OCI-LY1 (cell line): Measurements from ENCODE around the gene KRTAP5-8.
"Not testable (repeated sequence)": the region's sequence is repeated elsewhere in the genome, so short reads cannot be mapped to it uniquely, and the experiment has no call there.

Experiments used
- H2AFZ ChIP-seq: fragments of 200-600 bp; sonication (generic), shearing (Covaris generic); 2 replicates; pipeline ENCODE4 v1.6.0; 2014; ENCODE audit warnings: antibody characterized with exemption, mild to moderate bottlenecking, low read length
- H3F3A ChIP-seq: fragments of 200-600 bp; sonication (generic), shearing (Covaris generic); 2 replicates; pipeline ENCODE4 v1.6.0; 2014; ENCODE audit warnings: mild to moderate bottlenecking, antibody characterized with exemption, low read length, moderate library complexity; ENCODE audit not compliant: insufficient read depth
- H3K27ac ChIP-seq: fragments of 200-600 bp; sonication (generic); 2 replicates; pipeline ENCODE4 v1.5.1; 2014; ENCODE audit warnings: low read length, mixed run types, mild to moderate bottlenecking, low read depth; ENCODE audit not compliant: poor library complexity, severe bottlenecking
- H3K27me3 ChIP-seq: fragments of 200-600 bp; sonication (generic); 2 replicates; pipeline ENCODE4 v1.6.0; 2014; ENCODE audit warnings: antibody characterized with exemption, mild to moderate bottlenecking, low read length, moderate library complexity; ENCODE audit not compliant: insufficient read depth
- H3K36me3 ChIP-seq: fragments of 200-600 bp; sonication (generic); 2 replicates; pipeline ENCODE4 v1.6.1; 2014; ENCODE audit warnings: mild to moderate bottlenecking, antibody characterized with exemption, low read length, moderate library complexity, mixed read lengths; ENCODE audit not compliant: insufficient read depth
- H3K4me1 ChIP-seq: fragments of 200-600 bp; sonication (generic); 2 replicates; pipeline ENCODE4 v1.5.1; 2014; ENCODE audit warnings: mild to moderate bottlenecking, low read length, moderate library complexity; ENCODE audit not compliant: insufficient read depth, severe bottlenecking
- H3K4me2 ChIP-seq: fragments of 200-600 bp; sonication (generic), shearing (Covaris generic); 2 replicates; pipeline ENCODE4 v1.6.1; 2014; ENCODE audit warnings: low read length
- H3K4me3 ChIP-seq: fragments of 200-600 bp; sonication (generic); 2 replicates; pipeline ENCODE4 v1.5.1; 2014; ENCODE audit warnings: low read length, low read depth, mild to moderate bottlenecking, mixed read lengths; ENCODE audit not compliant: poor library complexity, severe bottlenecking
- H3K79me2 ChIP-seq: fragments of 200-600 bp; shearing (Covaris generic); 2 replicates; pipeline ENCODE4 v1.6.1; 2016; ENCODE audit warnings: mixed run types, low read length, mixed read lengths; ENCODE audit not compliant: insufficient read depth
- H3K9ac ChIP-seq: fragments of 200-600 bp; sonication (generic), shearing (Covaris generic); 2 replicates; pipeline ENCODE4 v1.6.1; 2014; ENCODE audit warnings: mild to moderate bottlenecking, low read length, mixed read lengths
- H3K9me2 ChIP-seq: fragments of 200-600 bp; sonication (generic), shearing (Covaris generic); 2 replicates; pipeline ENCODE4 v1.6.1; 2014; ENCODE audit warnings: low read depth, mild to moderate bottlenecking, low read length, mixed read lengths
- H3K9me3 ChIP-seq: fragments of 200-600 bp; shearing (Covaris generic); 2 replicates; pipeline ENCODE4 v1.6.1; 2014; ENCODE audit warnings: low read length, mixed read lengths
- H4K20me1 ChIP-seq: fragments of 200-600 bp; sonication (generic), shearing (Covaris generic); 2 replicates; pipeline ENCODE4 v1.6.0; 2016; ENCODE audit warnings: mild to moderate bottlenecking, low read length; ENCODE audit not compliant: insufficient read depth
- CTCF ChIP-seq: fragments of 200-600 bp; sonication (generic), shearing (Covaris generic); IDR thresholded peaks from 2 replicates; pipeline ENCODE4 v1.5.1; 2017; ENCODE audit warnings: mild to moderate bottlenecking, antibody characterized with exemption, low read length, moderate library complexity, mixed read lengths
- EZH2 ChIP-seq: fragments of 200-600 bp; sonication (generic), shearing (Covaris generic); IDR thresholded peaks from 2 replicates; pipeline ENCODE4 v1.8.0; 2017; ENCODE audit warnings: borderline replicate concordance, mixed run types, mild to moderate bottlenecking, antibody characterized with exemption, low read length, moderate library complexity, mixed read lengths

Gene KRTAP5-8

GRCh38 chr11:71581826-71582225 is 44.0 kb downstream of the KRTAP5-8 start:
- Histone ChIP-seq H3K4me1 (no peaks in the 10 kb centered on the region), H4K20me1 (no peaks in the 10 kb centered on the region), H3K27ac (no peak overlapping the region), H3K4me2 (no peak overlapping the region), H3K9ac (no peak overlapping the region), H3K36me3 (no peaks in the 10 kb centered on the region), H3K9me3 (no peaks in the 10 kb centered on the region), H3K79me2 (no peaks in the 10 kb centered on the region), H3F3A (no peaks in the 10 kb centered on the region), H2AFZ (no peak overlapping the region), H3K4me3 (no peak overlapping the region), H3K27me3 (no peaks in the 10 kb centered on the region), H3K9me2 (no peaks in the 10 kb centered on the region)
- no peak for TF ChIP-seq EZH2
- no peak for TF ChIP-seq CTCF

- no peaks in the 10 kb centered on the region for H3K36me3 ChIP-seq
- no peaks in the 10 kb centered on the region for H3K9me3 ChIP-seq
- no peaks in the 10 kb centered on the region for H3K79me2 ChIP-seq
- no peak for TF ChIP-seq EZH2
- no peak for TF ChIP-seq CTCF
- H3K27ac ChIP-seq = no peak within 1 kb of the TSS
- no peaks in the 10 kb centered on the region for H4K20me1 ChIP-seq
- H3K9ac ChIP-seq = no peak within 1 kb of the TSS
- H2AFZ ChIP-seq = no peak within 1 kb of the TSS
- H3F3A ChIP-seq = no peaks in the 10 kb centered on the region
- no peaks in the 10 kb centered on the region for H3K9me2 ChIP-seq
- H3K4me3 ChIP-seq = no peak within 1 kb of the TSS
- H3K4me1 ChIP-seq = no peaks in the 10 kb centered on the region
- H3K4me2 ChIP-seq = no peak within 1 kb of the TSS
- no peaks in the 10 kb centered on the region for H3K27me3 ChIP-seq
Observed at GRCh38 chr11:71582309-71582895, 44.6 kb downstream of the KRTAP5-8 start, which contains the start of gene KRTAP5-11. KRTAP5-11 (minus strand) TSS chr11:71582875; CDS start chr11:71582837, 38 bp downstream.

GRCh38 chr11:71582969-71583368 is 45.1 kb downstream of the KRTAP5-8 start:
- not testable (repeated sequence) for H3K9me3 ChIP-seq, H3K9me2 ChIP-seq, H3K4me1 ChIP-seq, H3K27me3 ChIP-seq, H3F3A ChIP-seq, H3K36me3 ChIP-seq, H3K4me3 ChIP-seq, H3K4me2 ChIP-seq, H4K20me1 ChIP-seq, H3K9ac ChIP-seq, H3K79me2 ChIP-seq, H3K27ac ChIP-seq, H2AFZ ChIP-seq

GRCh38 chr11:71585673-71586072 is 47.8 kb downstream of the KRTAP5-8 start:
- H3K9ac ChIP-seq, H3K4me1 ChIP-seq, H3K27ac ChIP-seq, H3K36me3 ChIP-seq, H3K27me3 ChIP-seq, H3K4me2 ChIP-seq, H3K4me3 ChIP-seq, H3K9me3 ChIP-seq, H3K79me2 ChIP-seq, H3K9me2 ChIP-seq, H2AFZ ChIP-seq, H3F3A ChIP-seq, H4K20me1 ChIP-seq: not testable (repeated sequence)

GRCh38 chr11:71588314-71588713 is 50.5 kb downstream of the KRTAP5-8 start:
- H2AFZ ChIP-seq, H3K4me3 ChIP-seq, H3K36me3 ChIP-seq, H3K9me2 ChIP-seq, H3K4me1 ChIP-seq, H4K20me1 ChIP-seq, H3F3A ChIP-seq, H3K27me3 ChIP-seq, H3K27ac ChIP-seq, H3K79me2 ChIP-seq, H3K9ac ChIP-seq, H3K4me2 ChIP-seq, H3K9me3 ChIP-seq: not testable (repeated sequence)
